Astrocyte (in vitro differentiated cells and primary cell): ENCODE measurements around the gene LRRTM4. TPM values are rescaled to one million over a fixed set of nuclear protein-coding genes. Genes with fewer than 3 reads are reported as not detected.

ENCODE experiments used
- DNase-seq: peaks from one replicate; pipeline ENCODE4 v3.0.0-alpha.2; 2010; ENCODE audit warnings: low read depth
- FAIRE-seq: peaks from 2 replicates; lab custom pipeline; 2011; peaks lifted over from hg19 to GRCh38; lab: Jason Lieb, UNC
- H2AFZ ChIP-seq: 2 replicates; pipeline ENCODE4 v1.6.0; 2012; ENCODE audit warnings: low read depth, low read length, inconsistent platforms
- H3K27ac ChIP-seq: 2 replicates; pipeline ENCODE4 v1.5.1; 2011; ENCODE audit warnings: low read depth, low read length, inconsistent platforms
- H3K27me3 ChIP-seq: 2 replicates; pipeline ENCODE4 v1.6.0; 2011; ENCODE audit warnings: low read length, inconsistent platforms; ENCODE audit not compliant: insufficient read depth
- H3K36me3 ChIP-seq: 2 replicates; pipeline ENCODE4 v1.5.1; 2011; ENCODE audit warnings: low read length, inconsistent platforms; ENCODE audit not compliant: insufficient read depth
- H3K4me1 ChIP-seq: 2 replicates; pipeline ENCODE4 v1.5.1; 2011; ENCODE audit warnings: low read length, inconsistent platforms; ENCODE audit not compliant: insufficient read depth
- H3K4me2 ChIP-seq: 2 replicates; pipeline ENCODE4 v1.6.0; 2012; ENCODE audit warnings: low read length, inconsistent platforms
- H3K4me3 ChIP-seq: 2 replicates; pipeline ENCODE4 v1.5.1; 2011; ENCODE audit warnings: low read depth, mild to moderate bottlenecking, low read length, inconsistent platforms; ENCODE audit not compliant: insufficient read depth
- H3K79me2 ChIP-seq: 2 replicates; pipeline ENCODE4 v1.6.0; 2012; ENCODE audit warnings: mild to moderate bottlenecking, low read length, inconsistent platforms; ENCODE audit not compliant: insufficient read depth
- H3K9ac ChIP-seq: 2 replicates; pipeline ENCODE4 v1.6.0; 2012; ENCODE audit warnings: mild to moderate bottlenecking, low read length, inconsistent platforms
- H3K9me3 ChIP-seq: 2 replicates; pipeline ENCODE4 v1.5.1; 2012; ENCODE audit warnings: low read depth, mild to moderate bottlenecking, low read length, inconsistent platforms; ENCODE audit not compliant: insufficient read depth
- H4K20me1 ChIP-seq: 2 replicates; pipeline ENCODE4 v1.6.0; 2012; ENCODE audit warnings: low read length, inconsistent platforms; ENCODE audit not compliant: insufficient read depth
- H3K27ac Mint-ChIP-seq: one replicate; pipeline ENCODE4 v1.8.0; 2021; ENCODE audit warnings: mild to moderate bottlenecking, mixed read lengths; ENCODE audit not compliant: unreplicated experiment
- H3K27me3 Mint-ChIP-seq: one replicate; pipeline ENCODE4 v1.8.0; 2021; ENCODE audit warnings: low read depth, mixed read lengths; ENCODE audit not compliant: unreplicated experiment
- H3K36me3 Mint-ChIP-seq: one replicate; pipeline ENCODE4 v1.8.0; 2021; ENCODE audit warnings: low read depth, mixed read lengths; ENCODE audit not compliant: unreplicated experiment
- H3K4me1 Mint-ChIP-seq: one replicate; pipeline ENCODE4 v1.8.0; 2021; ENCODE audit warnings: low read depth, mixed read lengths; ENCODE audit not compliant: unreplicated experiment
- H3K4me3 Mint-ChIP-seq: one replicate; pipeline ENCODE4 v1.8.0; 2021; ENCODE audit warnings: mild to moderate bottlenecking, moderate library complexity, mixed read lengths; ENCODE audit not compliant: unreplicated experiment
- H3K9me3 Mint-ChIP-seq: one replicate; pipeline ENCODE4 v1.8.0; 2021; ENCODE audit warnings: mild to moderate bottlenecking, mixed read lengths; ENCODE audit not compliant: unreplicated experiment
- EZH2 ChIP-seq: IDR thresholded peaks from 2 replicates; pipeline ENCODE4 v1.6.1; 2012; ENCODE audit warnings: mild to moderate bottlenecking, low read length, inconsistent platforms; ENCODE audit not compliant: insufficient read depth
- total RNA-seq: library from RNA; stranded (reverse); gene quantifications from 2 replicates; pipeline ENCODE4 v1.2.1, GENCODE V29; 2021
- TF ChIP-seq, protein P1 (sequence below): IDR thresholded peaks from 2 replicates; pipeline ENCODE4 v1.5.1; 2011; ENCODE audit warnings: low read depth, mild to moderate bottlenecking, inconsistent platforms, low read length, moderate library complexity; ENCODE audit not compliant: insufficient read depth

LRRTM4 gene
- total RNA-seq, 1 donor from 2014 or later = 0.59 TPM

DNA sequence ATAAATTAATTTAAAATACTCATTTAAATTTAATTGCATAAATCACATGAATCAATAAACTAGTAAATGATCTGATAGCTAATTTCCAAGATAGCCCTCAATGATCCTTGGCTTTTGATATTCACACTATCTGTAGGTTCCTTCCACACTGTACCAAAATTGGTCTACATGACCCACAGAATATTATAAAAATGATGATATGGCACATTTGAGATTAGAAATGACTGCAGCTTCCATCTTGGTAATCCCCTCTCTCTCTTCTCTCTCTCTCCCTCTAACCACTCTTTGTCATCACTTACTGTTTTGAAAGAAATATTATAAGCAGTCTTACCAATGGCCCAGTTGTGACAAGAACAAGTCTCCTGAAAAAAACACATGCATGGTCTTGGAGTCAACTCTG is 394.8 kb downstream of the LRRTM4 start:
- Mint-ChIP-seq H3K4me3 (no peak overlapping the region), H3K4me1 (no peaks in the 10 kb centered on the region), H3K27ac (no peak overlapping the region), H3K27me3 (no peaks in the 10 kb centered on the region), H3K36me3 (no peaks in the 10 kb centered on the region), H3K9me3 (no peaks in the 10 kb centered on the region)
- H3K4me2 ChIP-seq = no peak overlapping the region
- H3K79me2 ChIP-seq = no peaks in the 10 kb centered on the region
- H3K9ac ChIP-seq = no peak overlapping the region
- no peaks in the 10 kb centered on the region for H3K27me3 ChIP-seq
- H4K20me1 ChIP-seq = no peaks in the 10 kb centered on the region
- H3K4me3 ChIP-seq = no peak overlapping the region
- no peak overlapping the region for H2AFZ ChIP-seq
- H3K4me1 ChIP-seq = no peaks in the 10 kb centered on the region
- no peak for DNase-seq
- TF ChIP-seq, protein P1, sequence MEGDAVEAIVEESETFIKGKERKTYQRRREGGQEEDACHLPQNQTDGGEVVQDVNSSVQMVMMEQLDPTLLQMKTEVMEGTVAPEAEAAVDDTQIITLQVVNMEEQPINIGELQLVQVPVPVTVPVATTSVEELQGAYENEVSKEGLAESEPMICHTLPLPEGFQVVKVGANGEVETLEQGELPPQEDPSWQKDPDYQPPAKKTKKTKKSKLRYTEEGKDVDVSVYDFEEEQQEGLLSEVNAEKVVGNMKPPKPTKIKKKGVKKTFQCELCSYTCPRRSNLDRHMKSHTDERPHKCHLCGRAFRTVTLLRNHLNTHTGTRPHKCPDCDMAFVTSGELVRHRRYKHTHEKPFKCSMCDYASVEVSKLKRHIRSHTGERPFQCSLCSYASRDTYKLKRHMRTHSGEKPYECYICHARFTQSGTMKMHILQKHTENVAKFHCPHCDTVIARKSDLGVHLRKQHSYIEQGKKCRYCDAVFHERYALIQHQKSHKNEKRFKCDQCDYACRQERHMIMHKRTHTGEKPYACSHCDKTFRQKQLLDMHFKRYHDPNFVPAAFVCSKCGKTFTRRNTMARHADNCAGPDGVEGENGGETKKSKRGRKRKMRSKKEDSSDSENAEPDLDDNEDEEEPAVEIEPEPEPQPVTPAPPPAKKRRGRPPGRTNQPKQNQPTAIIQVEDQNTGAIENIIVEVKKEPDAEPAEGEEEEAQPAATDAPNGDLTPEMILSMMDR = no peak
- no peak for TF ChIP-seq EZH2
- no peaks in the 10 kb centered on the region for H3K36me3 ChIP-seq
- no peaks in the 10 kb centered on the region for H3K9me3 ChIP-seq
- no peak for FAIRE-seq
- no peak overlapping the region for H3K27ac ChIP-seq

DNA sequence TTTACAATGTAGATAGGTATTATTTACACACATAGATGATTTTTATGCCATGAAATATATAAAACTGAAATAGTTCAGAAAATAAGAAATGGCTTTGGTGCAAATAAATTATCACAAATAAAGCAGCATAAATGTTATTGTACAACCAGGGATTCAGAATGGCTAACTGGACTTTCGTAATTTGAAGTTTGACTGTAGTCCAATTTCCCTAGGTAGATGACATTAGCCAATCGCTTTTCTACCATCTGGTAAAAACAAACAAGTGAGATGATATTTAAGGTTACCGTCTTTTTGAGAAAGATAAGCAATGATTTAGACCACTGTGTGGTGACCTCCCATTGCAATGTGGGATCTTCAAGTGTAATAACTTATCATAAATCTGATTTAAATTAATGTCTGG is 400.7 kb downstream of the LRRTM4 start:
- H3K9ac ChIP-seq = no peak overlapping the region
- H3K79me2 ChIP-seq = no peaks in the 10 kb centered on the region
- H3K27ac ChIP-seq = no peak overlapping the region
- no peaks in the 10 kb centered on the region for H3K9me3 Mint-ChIP-seq
- no peak overlapping the region for H3K4me2 ChIP-seq
- no peaks in the 10 kb centered on the region for H3K4me1 Mint-ChIP-seq
- no peaks in the 10 kb centered on the region for H4K20me1 ChIP-seq
- no peak overlapping the region for H2AFZ ChIP-seq
- no peak overlapping the region for H3K4me3 ChIP-seq
- no peaks in the 10 kb centered on the region for H3K27me3 ChIP-seq
- no peaks in the 10 kb centered on the region for H3K36me3 Mint-ChIP-seq
- DNase-seq (no peak), FAIRE-seq (no peak)
- H3K9me3 ChIP-seq = no peaks in the 10 kb centered on the region
- H3K4me3 Mint-ChIP-seq = no peak overlapping the region
- no peak overlapping the region for H3K27ac Mint-ChIP-seq
- no peak for TF ChIP-seq EZH2
- TF ChIP-seq, protein P1 = no peak
- no peaks in the 10 kb centered on the region for H3K27me3 Mint-ChIP-seq
- no peaks in the 10 kb centered on the region for H3K4me1 ChIP-seq
- H3K36me3 ChIP-seq = no peaks in the 10 kb centered on the region

- H3K4me2 ChIP-seq = no peak overlapping the region
- no peak overlapping the region for H3K4me3 Mint-ChIP-seq
- no peak overlapping the region for H2AFZ ChIP-seq
- DNase-seq = no peak
- no peak overlapping the region for H3K27ac ChIP-seq
- no peaks in the 10 kb centered on the region for H4K20me1 ChIP-seq
- H3K36me3 ChIP-seq = no peaks in the 10 kb centered on the region
- H3K27me3 ChIP-seq = no peaks in the 10 kb centered on the region
- H3K4me3 ChIP-seq = no peak overlapping the region
- H3K27me3 Mint-ChIP-seq = no peaks in the 10 kb centered on the region
- H3K9me3 Mint-ChIP-seq = peaks cover 4% of the 10 kb centered on the region
- H3K27ac Mint-ChIP-seq = no peak overlapping the region
- H3K4me1 ChIP-seq = no peaks in the 10 kb centered on the region
- FAIRE-seq = no peak
- no peaks in the 10 kb centered on the region for H3K79me2 ChIP-seq
- no peak overlapping the region for H3K9ac ChIP-seq
- no peaks in the 10 kb centered on the region for H3K4me1 Mint-ChIP-seq
- H3K36me3 Mint-ChIP-seq = no peaks in the 10 kb centered on the region
- no peaks in the 10 kb centered on the region for H3K9me3 ChIP-seq
- no peak for TF ChIP-seq EZH2
- TF ChIP-seq, protein P1 = no peak
Observed at GRCh38 chr2:77119333-77119732, 402.8 kb downstream of the LRRTM4 start.
